H1 (cell line): ENCODE results near the gene MRPL22. TPM values are rescaled to one million over a fixed set of nuclear protein-coding genes. Genes with fewer than 3 reads are reported as not detected.

Experiments used
- CBX8 ChIP-seq: fragments of 300-800, 300-1000 bp; sonication (generic); IDR thresholded peaks from 2 replicates; pipeline ENCODE4 v1.7.1; 2016; ENCODE audit warnings: low read depth, low read length, borderline replicate concordance
- GABPA ChIP-seq: IDR thresholded peaks from 2 replicates; pipeline ENCODE4 v1.6.1; 2011; ENCODE audit warnings: mild to moderate bottlenecking, low read length, moderate library complexity, borderline replicate concordance; ENCODE audit not compliant: insufficient read depth
- JUND ChIP-seq: IDR thresholded peaks from 2 replicates; pipeline ENCODE4 v1.6.1; 2011; ENCODE audit warnings: mild to moderate bottlenecking, improper control_type of control experiment, low read length
- SIX5 ChIP-seq: IDR thresholded peaks from 2 replicates; pipeline ENCODE4 v1.6.1; 2011; ENCODE audit warnings: mild to moderate bottlenecking, low read depth, low read length
- polyA plus RNA-seq, 7 experiments: library from polyadenylated mRNA; depleted of rRNA in 3 of 7; stranded (reverse) in 5 of 7; unstranded in 2 of 7; fragments of >200 nt in 5 of 7; fragments of 200-250 nt in 2 of 7; gene quantifications; 1 replicate in 5 of 7; 2 replicates in 1 of 7; 4 replicates in 1 of 7; pipeline versions ENCODE4 v1.2.1 to v1.2.3, GENCODE V29; 2011 to 2013; ENCODE audit warnings: missing spikeins in 2 of 7, mixed read lengths in 2 of 7
- total RNA-seq: library from RNA; stranded (reverse); fragmentation: NEBNext Ultra II Directional; extraction: Animal tissue kit (Norgen Biotek cat#: 25700); gene quantifications from 2 replicates; pipeline ENCODE4 v1.2.1, GENCODE V29; 2021
- TF ChIP-seq, protein P1 (sequence below): fragments of 300-600 bp; sonication (generic); IDR thresholded peaks from 2 replicates; pipeline ENCODE4 v1.7.1; 2012; ENCODE audit warnings: low read length, moderate library complexity, mild to moderate bottlenecking, inconsistent platforms; ENCODE audit not compliant: insufficient replicate concordance

The MRPL22 gene
- total and polyA plus RNA-seq, 2 of the 8 experiments (the other 6 are each of a cell fraction or from before 2014, with no cell fraction given) = 46.8 to 65.6 TPM

DNA sequence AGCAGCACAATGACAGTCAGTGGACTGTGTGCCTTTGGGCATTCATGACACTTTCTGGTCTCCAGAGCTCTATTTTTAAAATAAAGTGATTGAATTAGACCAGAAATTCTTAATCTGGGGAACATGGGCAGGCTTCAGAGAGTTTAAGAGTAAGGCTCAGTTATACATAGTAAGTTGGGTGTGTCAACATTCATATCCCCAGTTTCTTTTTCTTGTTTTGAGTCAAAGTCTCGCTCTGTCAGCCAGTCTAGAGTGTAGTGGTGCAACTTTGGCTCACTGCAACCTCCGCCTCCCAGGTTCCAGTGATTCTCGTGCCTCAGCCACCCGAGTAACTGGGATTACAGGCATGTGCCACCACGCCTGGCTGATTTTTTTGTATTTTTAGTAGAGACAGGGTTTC is 59.0 kb downstream of the MRPL22 start (continued):
- TF ChIP-seq, protein P1, sequence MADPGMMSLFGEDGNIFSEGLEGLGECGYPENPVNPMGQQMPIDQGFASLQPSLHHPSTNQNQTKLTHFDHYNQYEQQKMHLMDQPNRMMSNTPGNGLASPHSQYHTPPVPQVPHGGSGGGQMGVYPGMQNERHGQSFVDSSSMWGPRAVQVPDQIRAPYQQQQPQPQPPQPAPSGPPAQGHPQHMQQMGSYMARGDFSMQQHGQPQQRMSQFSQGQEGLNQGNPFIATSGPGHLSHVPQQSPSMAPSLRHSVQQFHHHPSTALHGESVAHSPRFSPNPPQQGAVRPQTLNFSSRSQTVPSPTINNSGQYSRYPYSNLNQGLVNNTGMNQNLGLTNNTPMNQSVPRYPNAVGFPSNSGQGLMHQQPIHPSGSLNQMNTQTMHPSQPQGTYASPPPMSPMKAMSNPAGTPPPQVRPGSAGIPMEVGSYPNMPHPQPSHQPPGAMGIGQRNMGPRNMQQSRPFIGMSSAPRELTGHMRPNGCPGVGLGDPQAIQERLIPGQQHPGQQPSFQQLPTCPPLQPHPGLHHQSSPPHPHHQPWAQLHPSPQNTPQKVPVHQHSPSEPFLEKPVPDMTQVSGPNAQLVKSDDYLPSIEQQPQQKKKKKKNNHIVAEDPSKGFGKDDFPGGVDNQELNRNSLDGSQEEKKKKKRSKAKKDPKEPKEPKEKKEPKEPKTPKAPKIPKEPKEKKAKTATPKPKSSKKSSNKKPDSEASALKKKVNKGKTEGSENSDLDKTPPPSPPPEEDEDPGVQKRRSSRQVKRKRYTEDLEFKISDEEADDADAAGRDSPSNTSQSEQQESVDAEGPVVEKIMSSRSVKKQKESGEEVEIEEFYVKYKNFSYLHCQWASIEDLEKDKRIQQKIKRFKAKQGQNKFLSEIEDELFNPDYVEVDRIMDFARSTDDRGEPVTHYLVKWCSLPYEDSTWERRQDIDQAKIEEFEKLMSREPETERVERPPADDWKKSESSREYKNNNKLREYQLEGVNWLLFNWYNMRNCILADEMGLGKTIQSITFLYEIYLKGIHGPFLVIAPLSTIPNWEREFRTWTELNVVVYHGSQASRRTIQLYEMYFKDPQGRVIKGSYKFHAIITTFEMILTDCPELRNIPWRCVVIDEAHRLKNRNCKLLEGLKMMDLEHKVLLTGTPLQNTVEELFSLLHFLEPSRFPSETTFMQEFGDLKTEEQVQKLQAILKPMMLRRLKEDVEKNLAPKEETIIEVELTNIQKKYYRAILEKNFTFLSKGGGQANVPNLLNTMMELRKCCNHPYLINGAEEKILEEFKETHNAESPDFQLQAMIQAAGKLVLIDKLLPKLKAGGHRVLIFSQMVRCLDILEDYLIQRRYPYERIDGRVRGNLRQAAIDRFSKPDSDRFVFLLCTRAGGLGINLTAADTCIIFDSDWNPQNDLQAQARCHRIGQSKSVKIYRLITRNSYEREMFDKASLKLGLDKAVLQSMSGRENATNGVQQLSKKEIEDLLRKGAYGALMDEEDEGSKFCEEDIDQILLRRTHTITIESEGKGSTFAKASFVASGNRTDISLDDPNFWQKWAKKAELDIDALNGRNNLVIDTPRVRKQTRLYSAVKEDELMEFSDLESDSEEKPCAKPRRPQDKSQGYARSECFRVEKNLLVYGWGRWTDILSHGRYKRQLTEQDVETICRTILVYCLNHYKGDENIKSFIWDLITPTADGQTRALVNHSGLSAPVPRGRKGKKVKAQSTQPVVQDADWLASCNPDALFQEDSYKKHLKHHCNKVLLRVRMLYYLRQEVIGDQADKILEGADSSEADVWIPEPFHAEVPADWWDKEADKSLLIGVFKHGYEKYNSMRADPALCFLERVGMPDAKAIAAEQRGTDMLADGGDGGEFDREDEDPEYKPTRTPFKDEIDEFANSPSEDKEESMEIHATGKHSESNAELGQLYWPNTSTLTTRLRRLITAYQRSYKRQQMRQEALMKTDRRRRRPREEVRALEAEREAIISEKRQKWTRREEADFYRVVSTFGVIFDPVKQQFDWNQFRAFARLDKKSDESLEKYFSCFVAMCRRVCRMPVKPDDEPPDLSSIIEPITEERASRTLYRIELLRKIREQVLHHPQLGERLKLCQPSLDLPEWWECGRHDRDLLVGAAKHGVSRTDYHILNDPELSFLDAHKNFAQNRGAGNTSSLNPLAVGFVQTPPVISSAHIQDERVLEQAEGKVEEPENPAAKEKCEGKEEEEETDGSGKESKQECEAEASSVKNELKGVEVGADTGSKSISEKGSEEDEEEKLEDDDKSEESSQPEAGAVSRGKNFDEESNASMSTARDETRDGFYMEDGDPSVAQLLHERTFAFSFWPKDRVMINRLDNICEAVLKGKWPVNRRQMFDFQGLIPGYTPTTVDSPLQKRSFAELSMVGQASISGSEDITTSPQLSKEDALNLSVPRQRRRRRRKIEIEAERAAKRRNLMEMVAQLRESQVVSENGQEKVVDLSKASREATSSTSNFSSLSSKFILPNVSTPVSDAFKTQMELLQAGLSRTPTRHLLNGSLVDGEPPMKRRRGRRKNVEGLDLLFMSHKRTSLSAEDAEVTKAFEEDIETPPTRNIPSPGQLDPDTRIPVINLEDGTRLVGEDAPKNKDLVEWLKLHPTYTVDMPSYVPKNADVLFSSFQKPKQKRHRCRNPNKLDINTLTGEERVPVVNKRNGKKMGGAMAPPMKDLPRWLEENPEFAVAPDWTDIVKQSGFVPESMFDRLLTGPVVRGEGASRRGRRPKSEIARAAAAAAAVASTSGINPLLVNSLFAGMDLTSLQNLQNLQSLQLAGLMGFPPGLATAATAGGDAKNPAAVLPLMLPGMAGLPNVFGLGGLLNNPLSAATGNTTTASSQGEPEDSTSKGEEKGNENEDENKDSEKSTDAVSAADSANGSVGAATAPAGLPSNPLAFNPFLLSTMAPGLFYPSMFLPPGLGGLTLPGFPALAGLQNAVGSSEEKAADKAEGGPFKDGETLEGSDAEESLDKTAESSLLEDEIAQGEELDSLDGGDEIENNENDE = no peak
- TF ChIP-seq SIX5 = no peak
- no peak for TF ChIP-seq GABPA
- no peak for TF ChIP-seq CBX8
- TF ChIP-seq JUND = no peak
